COLO829 (cell line): ENCODE data around the gene C1orf174.

Experiments used
- DNase-seq: peaks from one replicate; pipeline ENCODE4 v3.0.0; 2012; ENCODE audit warnings: low spot score

C1orf174 gene

GRCh38 chr1:3910049-3910731 is 10.1 kb upstream of the C1orf174 start:
- DNase-seq = no peak

DNA sequence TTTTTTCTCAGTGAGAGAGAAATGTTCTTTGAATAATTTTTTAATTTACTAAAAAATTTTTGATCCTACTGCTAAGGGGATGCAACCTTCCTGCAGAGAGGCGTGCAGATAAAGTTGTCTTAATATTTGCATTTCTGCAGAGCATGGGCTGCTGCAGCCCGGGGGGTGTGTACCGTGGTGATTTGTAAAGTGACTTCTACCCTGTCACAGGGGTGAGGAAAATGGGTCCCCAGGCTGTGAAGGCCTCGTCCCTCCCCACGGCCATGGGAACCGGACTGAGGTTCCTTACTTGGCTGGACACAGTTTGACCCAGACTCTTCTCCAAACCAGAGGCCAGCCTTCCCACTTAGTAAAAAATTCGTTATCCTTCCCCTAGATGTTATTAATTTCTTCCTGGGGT is 9.5 kb upstream of the C1orf174 start:
- DNase-seq = no peak

GRCh38 chr1:3908886-3909517 is 8.9 kb upstream of the C1orf174 start:
- no peak for DNase-seq

GRCh38 chr1:3907621-3908165 is 7.6 kb upstream of the C1orf174 start:
- no peak for DNase-seq

- peak; percentile 20 for DNase-seq
Observed at GRCh38 chr1:3907031-3907534, 7.0 kb upstream of the C1orf174 start.

GRCh38 chr1:3906672-3907020 is 6.6 kb upstream of the C1orf174 start:
- no peak for DNase-seq

GRCh38 chr1:3905953-3906671 is 6.0 kb upstream of the C1orf174 start:
- DNase-seq = no peak

DNA sequence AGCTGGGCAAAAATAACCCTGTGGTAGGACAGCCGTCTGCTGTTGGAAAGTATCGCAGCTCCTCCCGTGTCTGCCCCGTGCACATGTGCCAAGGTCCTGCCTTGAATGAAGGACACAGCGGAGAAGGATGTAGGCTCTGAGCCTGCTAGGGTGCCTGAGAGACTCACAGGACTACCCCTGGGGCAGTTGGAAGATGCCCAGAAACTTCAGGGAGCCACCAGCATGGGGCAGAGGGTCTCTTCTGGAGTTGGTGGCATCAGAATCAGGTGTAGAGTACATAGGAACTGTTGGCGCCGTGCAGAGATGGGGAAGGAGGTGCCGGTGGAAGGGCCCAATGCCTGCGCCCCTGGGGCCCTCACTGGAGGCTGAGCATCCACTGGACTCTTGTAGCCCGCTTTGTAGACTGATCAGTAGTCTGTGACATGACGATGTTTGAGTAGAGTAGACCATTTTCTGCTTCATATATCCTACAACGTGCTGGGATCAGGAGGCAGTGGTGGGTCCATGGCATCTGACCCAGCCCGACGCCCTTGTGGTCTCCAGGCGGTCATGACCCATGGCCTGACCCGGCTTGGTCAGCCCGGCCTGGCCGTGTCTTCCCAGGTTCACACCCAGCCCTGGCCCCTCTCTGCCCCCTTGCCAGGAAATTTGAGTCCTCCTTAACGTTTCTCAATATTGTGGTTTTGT is 5.3 kb upstream of the C1orf174 start:
- no peak for DNase-seq

DNA sequence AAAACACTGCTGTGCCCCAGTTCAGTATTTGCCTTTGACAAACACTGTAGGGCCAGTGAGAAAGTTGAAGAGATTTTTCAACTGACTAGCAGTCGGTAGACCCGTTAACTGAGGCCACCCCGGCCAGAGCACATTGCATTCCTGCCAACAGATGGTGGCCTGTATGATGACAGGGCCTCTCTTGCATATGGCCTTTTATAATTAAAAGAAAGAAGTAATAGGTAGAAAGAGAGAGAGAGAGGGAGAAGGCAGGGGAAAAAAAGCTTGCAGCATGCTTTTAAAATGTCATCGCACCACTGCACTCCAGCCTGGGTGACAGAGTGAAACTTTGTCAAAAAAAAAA is 4.7 kb upstream of the C1orf174 start:
- DNase-seq = no peak

DNA sequence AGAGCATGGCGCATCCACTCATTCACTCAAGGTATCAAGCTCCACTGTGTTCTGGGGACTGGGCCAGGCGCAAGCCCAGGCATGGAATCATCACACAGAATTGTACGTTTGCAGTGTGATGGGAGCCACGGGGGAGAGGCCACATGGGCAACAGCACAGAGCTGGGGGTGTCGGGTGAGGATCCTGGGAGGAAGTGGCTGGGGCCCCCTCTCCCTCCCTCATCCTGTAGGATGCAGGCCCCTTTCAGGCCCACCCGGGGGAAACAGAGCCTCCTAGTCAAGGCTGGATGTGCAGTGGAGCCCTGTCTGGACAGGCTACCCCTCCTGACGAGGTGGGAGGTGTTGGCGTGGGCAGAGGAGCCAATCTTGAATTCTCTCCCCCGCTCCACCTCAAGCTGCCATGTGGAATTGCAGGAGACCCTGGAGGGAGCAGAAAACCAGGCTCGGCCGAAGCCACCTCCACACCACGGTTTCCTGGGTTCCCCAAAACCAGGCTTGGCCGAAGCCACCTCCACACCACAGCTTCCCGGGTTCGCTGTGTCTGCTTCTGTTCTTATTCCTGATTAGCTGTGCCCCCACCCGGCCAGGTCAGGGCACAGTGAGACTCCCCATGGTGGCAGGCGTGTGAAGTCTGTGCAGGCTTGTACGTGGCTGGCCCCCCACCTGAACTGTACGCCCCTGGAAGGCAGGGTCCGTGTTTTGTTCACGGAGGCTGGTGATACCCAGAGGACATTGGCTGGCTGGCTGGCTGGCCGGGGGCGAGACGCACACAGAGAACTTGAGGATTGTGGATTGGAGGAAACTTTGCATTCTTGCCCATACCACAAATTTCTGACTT is 4.2 kb upstream of the C1orf174 start:
- no peak for DNase-seq

DNA sequence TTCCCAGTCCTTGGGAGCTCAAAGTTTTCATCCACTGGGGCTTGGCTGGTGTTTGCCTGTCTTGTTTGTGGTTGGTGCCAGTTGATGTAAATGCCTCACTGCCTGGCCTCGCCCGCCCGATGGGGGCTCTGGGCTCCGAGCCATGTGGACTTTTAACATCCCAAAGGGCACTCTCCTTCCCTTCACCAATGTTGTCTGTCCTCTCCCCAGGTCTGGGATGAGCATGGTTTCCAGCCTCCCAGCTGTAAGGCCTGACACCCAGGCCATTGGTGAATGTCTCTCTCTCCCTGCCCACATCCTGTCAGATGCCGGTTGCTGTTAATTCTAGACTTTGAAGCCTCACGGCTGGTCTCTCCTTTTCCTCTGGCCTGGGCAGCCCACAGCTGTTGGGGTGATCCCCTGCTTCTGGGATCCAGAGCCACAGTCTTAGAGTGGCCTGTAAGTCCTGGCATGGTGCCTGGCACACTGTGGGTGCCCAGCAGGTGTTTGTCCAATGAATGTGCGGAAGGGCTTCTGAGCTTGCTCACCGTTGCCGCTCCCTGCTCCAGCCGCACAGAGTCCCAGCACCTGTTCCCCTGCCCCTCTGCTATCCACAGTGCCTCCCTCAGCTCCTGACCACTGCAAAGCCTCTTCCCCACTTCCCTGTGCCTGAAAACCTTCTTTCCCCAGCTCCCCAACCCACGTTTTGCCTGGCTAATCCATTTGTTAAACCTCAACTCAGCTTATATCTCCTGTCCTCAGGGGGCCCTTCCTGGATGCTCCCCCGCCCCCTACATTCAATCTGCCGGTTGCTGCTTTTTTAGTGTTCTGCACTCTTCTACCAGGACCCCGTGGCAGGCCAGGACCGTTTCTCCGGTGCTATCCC is 3.3 kb upstream of the C1orf174 start:
- no peak for DNase-seq

GRCh38 chr1:3902571-3903091 is 2.6 kb upstream of the C1orf174 start:
- no peak for DNase-seq

DNA sequence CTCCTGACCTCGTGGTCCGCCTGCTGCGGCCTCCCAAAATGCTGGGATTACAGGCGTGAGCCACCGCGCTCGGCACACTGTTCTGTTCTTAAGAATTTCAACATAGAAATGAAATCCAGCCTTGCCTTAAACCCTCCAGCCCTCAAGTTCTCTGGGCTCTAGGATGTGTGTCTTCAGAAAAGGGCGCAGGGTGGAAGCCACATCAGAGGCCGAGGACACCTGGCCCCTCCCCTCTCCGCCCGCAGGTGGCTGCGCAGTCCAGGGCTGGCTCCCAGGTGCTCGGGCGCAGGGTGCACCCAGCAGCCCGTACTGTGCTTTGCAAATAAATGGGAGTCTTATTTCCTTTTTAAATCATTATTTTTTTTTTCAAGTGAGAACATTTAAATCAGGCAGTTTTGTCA is 2.0 kb upstream of the C1orf174 start:
- no peak for DNase-seq

DNA sequence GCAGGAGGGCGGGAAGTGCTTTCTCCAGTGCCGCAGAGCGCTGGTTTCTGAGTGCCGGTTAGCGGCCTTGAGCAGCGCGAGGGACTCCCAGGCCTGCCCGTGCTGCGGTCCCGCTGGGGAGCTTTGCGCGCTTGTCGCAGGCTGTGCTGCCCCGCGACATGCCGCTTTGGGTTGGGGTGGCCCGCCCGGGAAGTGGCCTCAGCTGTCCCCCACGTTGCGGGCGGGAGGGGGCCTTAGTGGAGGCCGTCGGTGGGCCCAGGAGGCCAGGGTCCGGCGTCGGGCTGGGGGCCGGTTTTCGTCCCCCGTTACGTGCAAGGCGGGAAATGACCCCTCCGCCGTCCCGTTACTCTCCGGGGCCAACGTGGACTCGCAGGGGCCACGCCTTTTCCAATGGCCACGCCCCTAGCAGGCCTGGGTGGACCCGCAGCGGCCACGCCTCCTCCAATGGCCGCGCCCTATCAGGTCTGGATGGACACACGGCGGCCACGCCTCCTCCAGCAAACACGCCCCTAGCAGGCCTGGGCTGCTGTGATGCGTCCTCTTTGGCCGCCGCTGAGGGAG is 977 bp upstream of the C1orf174 start:
- DNase-seq = peak; percentile 94

GRCh38 chr1:3899754-3900149 is 320 bp downstream of the C1orf174 start:
- no peak for DNase-seq

- DNase-seq = no peak
Observed at GRCh38 chr1:3898994-3899753, 898 bp downstream of the C1orf174 start.

DNA sequence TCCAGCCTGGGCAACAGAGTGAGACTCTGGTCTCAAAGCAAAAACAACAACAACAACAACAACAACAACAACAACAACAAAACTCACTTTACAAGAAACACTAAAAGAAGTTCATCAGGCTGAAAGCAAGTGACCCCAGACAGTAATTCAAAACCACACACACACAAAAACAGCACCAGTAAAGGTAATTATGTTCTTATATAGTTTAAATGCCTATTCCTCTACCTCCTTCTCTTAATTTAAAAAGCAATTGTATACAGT is 1.7 kb downstream of the C1orf174 start:
- no peak for DNase-seq

- DNase-seq = no peak
Observed at GRCh38 chr1:3896396-3897000, 3.6 kb downstream of the C1orf174 start.

DNA sequence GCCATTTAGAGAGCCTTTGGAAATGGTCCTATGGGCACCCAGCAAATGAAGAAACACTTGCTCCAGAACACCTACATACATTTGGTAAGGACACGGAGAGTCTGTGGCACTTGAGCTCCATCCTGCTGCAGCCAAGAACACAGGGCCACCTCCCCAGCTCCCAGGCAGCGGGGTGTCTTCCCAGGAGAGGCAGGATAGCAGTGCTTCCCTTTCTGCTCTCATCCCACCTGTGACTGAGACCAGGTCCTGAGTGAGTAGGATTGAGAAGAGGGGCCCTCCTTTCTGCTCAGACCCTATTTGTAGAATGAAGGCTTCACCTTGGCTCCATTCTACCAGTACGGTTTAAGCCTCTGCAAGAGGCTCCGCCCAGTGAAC is 4.1 kb downstream of the C1orf174 start:
- no peak for DNase-seq
